Uterus (tissue), 4 donors: Measurements from ENCODE around the gene HPCA. TPM values are rescaled to one million over a fixed set of nuclear protein-coding genes. Genes with fewer than 3 reads are reported as not detected.

ENCODE experiments used
- DNase-seq, 2 donors: peaks; one replicate each; pipeline ENCODE4 v3.0.0-alpha.2; 2019 to 2020
- H3K27ac ChIP-seq, 2 donors: fragments of 200-600 bp; sonication (generic); 1 replicate in 1 of 2; 2 replicates in 1 of 2; pipeline ENCODE4 v1.5.1; 2016 to 2018
- H3K27me3 ChIP-seq, 2 donors: fragments of 200-600 bp; sonication (generic); one replicate each; pipeline ENCODE4 v1.5.1; 2018 to 2019; ENCODE audit warnings: control low read depth in 1 of 2
- H3K36me3 ChIP-seq, 2 donors: fragments of 200-600 bp; sonication (generic); one replicate each; pipeline ENCODE4 v1.5.1; 2019; ENCODE audit warnings: control low read depth in 1 of 2
- H3K4me1 ChIP-seq, 2 donors: fragments of 200-600 bp; sonication (generic); one replicate each; pipeline ENCODE4 v1.5.1; 2018 to 2019; ENCODE audit warnings: control low read depth in 1 of 2
- H3K4me3 ChIP-seq, 2 donors: fragments of 200-600 bp; sonication (generic); 1 replicate in 1 of 2; 2 replicates in 1 of 2; pipeline ENCODE4 v1.5.1; 2018 to 2019; ENCODE audit warnings: mild to moderate bottlenecking in 1 of 2
- H3K9me3 ChIP-seq, 2 donors: fragments of 200-600 bp; sonication (generic); one replicate each; pipeline ENCODE4 v1.5.1; 2019; ENCODE audit warnings: control low read depth in 1 of 2
- POLR2A ChIP-seq, 2 donors: fragments of 450-650 bp; IDR thresholded peaks; one replicate each; pipeline ENCODE4 v1.6.1; 2016; ENCODE audit warnings: antibody characterized with exemption in 2 of 2, mild to moderate bottlenecking in 1 of 2, moderate library complexity in 1 of 2
- intact Hi-C: fragments of 100-400 bp; cut with DNase I; formaldehyde crosslinking; loops from one replicate; pipeline ENCODE4 v1.15.1; 2023; ENCODE audit warnings: low total_unique reads
- total RNA-seq, 4 donors: library from RNA; depleted of rRNA in 3 of 4; stranded (reverse); fragments of >200 nt in 3 of 4; gene quantifications; one replicate each; pipeline versions ENCODE4 v1.1.0 to v1.2.4, GENCODE V29; 2014 to 2023
- TF ChIP-seq, protein P1 (sequence below), 4 experiments: fragments of 200-600 bp in 2 of 4; fragments of 450-650 bp in 2 of 4; sonication (generic) in 2 of 4; IDR thresholded peaks; one replicate each; pipeline ENCODE4 v1.5.1; 2016 to 2019; ENCODE audit warnings: antibody characterized with exemption in 4 of 4, mild to moderate bottlenecking in 2 of 4, moderate library complexity in 1 of 4
- donor health status: DM: yes; HTN: yes; CAD: no.

HPCA gene
- total RNA-seq, 4 donors from 2014 or later = 0.76 to 0.79 TPM; not detected in 2

DNA sequence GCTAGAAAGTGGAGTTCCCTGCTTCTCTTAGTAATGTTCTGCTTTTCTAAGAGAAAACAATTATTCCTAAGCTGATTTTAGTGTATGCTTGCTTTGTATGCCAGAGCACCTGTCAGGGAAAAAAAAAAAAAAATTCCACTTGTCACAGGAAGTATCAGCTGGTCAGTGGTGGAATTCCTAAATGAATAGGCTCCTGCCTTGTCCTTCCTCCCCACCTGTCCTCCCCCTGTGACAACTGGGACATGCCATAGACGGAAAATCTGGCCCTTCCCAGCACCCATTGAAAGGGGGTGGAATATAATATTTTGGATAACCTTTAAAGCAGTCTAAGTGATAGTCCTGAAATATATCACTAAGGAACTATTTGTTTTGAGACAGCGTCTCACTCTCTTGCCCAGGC is 26.4 kb upstream of the HPCA start:
- intact Hi-C loops = no loop called here
- no peak overlapping the region for H3K4me3 ChIP-seq
- no peaks in the 10 kb centered on the region for H3K4me1 ChIP-seq
- no peaks in the 10 kb centered on the region for H3K27me3 ChIP-seq
- H3K27ac ChIP-seq = no peak overlapping the region
- TF ChIP-seq, protein P1, sequence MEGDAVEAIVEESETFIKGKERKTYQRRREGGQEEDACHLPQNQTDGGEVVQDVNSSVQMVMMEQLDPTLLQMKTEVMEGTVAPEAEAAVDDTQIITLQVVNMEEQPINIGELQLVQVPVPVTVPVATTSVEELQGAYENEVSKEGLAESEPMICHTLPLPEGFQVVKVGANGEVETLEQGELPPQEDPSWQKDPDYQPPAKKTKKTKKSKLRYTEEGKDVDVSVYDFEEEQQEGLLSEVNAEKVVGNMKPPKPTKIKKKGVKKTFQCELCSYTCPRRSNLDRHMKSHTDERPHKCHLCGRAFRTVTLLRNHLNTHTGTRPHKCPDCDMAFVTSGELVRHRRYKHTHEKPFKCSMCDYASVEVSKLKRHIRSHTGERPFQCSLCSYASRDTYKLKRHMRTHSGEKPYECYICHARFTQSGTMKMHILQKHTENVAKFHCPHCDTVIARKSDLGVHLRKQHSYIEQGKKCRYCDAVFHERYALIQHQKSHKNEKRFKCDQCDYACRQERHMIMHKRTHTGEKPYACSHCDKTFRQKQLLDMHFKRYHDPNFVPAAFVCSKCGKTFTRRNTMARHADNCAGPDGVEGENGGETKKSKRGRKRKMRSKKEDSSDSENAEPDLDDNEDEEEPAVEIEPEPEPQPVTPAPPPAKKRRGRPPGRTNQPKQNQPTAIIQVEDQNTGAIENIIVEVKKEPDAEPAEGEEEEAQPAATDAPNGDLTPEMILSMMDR (IDR thresholded peaks at IDR 0.05) = no peak
- no peak for TF ChIP-seq POLR2A (IDR thresholded peaks at IDR 0.05)
- DNase-seq = no peak
- H3K36me3 ChIP-seq = no peaks in the 10 kb centered on the region
- H3K9me3 ChIP-seq = no peaks in the 10 kb centered on the region

DNA sequence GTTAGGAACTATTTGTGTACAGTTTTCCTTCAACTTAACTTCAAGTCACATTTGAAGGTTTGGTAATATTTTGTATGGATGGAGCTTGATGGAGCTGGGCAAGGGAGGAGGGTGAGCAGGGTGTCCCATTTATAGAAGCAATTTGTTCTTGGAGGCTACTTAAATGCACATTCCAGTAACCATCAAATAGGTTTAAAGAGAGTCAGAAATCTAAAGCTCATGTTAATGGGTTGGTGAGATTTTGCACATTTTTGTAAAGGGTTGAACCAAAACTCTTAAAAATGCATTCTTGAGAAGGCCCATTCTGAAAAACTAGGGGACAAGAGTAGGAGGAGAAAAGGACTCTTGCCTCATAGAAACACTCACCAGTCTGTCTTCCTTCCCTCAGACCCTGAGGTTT is 25.7 kb upstream of the HPCA start:
- no peaks in the 10 kb centered on the region for H3K4me1 ChIP-seq
- H3K9me3 ChIP-seq = no peaks in the 10 kb centered on the region
- H3K27me3 ChIP-seq = no peaks in the 10 kb centered on the region
- H3K36me3 ChIP-seq = no peaks in the 10 kb centered on the region
- DNase-seq = no peak
- no peak for TF ChIP-seq POLR2A (IDR thresholded peaks at IDR 0.05)
- TF ChIP-seq, protein P1 (IDR thresholded peaks at IDR 0.05) = no peak
- no peak overlapping the region for H3K27ac ChIP-seq
- no peak overlapping the region for H3K4me3 ChIP-seq
- intact Hi-C loops = no loop called here

DNA sequence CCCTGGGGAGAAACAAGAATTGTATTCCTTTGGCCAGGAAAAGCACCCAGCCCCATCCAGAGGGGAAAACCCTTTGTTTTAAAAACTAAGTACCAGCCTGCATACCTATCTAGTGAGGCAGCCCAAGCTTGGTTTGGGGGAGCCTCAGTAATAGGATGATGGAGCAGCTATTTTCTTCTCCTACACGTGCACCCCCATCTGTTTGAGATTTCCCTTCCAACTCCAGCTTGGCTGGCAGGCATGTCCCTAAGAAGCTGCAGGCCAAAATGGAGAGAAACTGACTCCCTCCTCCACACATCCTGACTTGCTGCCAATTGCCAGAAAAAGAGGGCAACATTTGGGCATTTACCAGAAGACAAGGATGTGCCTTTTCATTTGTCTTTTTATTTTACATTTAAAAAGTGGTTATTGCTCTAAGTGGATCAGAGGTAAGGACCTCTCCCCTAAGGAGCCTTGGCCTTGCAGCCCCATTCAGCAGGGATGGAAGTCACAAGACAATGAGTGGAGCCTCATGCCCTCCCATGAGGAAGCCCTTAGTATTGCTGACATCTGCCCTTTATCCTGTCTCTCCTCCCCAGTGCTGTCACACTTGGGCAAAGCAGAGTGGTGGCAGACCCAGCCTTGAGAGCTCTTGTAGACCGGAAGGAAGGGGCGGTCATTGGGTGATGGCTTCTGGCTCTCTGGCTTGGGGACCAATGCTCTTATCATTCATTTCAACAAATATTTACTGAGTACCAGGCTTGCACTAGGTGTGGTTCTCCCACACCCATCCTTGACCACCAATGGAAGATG is 24.2 kb upstream of the HPCA start:
- H3K36me3 ChIP-seq = no peaks in the 10 kb centered on the region
- no peaks in the 10 kb centered on the region for H3K27me3 ChIP-seq
- DNase-seq = no peak
- H3K4me3 ChIP-seq = no peak overlapping the region
- no peaks in the 10 kb centered on the region for H3K9me3 ChIP-seq
- no peaks in the 10 kb centered on the region for H3K4me1 ChIP-seq
- intact Hi-C loops = no loop called here
- no peak overlapping the region for H3K27ac ChIP-seq
- TF ChIP-seq, protein P1 (IDR thresholded peaks at IDR 0.05) = no peak
- TF ChIP-seq POLR2A (IDR thresholded peaks at IDR 0.05) = no peak

DNA sequence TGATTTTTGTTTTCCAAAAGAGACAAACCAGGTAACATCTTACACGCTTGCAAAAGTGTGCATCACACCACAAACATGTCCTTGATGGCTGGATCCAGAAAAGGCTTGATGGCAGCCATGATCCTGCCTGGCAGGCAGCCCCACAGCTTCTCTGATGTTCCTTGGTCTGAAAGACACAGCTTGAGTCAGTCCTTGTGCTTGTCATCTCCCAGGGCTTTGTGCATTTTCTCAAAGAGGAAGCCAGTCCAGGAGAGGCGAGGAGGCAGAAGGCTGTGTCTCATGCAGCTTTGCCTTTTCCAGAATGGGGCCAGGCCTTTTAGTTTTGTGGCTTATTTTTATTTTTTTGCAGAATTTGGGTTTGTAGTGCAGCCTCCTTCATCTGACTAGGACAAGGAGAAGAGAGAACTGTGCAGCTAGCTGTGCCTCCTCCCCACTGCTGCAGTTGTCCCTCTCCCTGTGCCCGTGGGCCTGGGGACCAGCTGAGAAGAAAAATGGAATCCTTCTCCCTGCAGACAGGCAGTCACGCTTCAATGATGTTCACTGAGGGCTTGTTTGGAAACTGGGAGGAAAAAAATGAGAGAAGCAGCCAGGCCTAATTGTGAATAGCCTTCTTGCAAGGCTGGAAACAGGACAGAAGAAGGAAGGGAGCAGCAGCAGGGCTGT is 22.9 kb upstream of the HPCA start:
- no peaks in the 10 kb centered on the region for H3K9me3 ChIP-seq
- H3K4me3 ChIP-seq = no peak overlapping the region
- intact Hi-C loops = no loop called here
- H3K36me3 ChIP-seq = no peaks in the 10 kb centered on the region
- no peaks in the 10 kb centered on the region for H3K27me3 ChIP-seq
- no peak for TF ChIP-seq POLR2A (IDR thresholded peaks at IDR 0.05)
- TF ChIP-seq, protein P1 (IDR thresholded peaks at IDR 0.05) = no peak
- no peaks in the 10 kb centered on the region for H3K4me1 ChIP-seq
- H3K27ac ChIP-seq = no peak overlapping the region
- DNase-seq = no peak

DNA sequence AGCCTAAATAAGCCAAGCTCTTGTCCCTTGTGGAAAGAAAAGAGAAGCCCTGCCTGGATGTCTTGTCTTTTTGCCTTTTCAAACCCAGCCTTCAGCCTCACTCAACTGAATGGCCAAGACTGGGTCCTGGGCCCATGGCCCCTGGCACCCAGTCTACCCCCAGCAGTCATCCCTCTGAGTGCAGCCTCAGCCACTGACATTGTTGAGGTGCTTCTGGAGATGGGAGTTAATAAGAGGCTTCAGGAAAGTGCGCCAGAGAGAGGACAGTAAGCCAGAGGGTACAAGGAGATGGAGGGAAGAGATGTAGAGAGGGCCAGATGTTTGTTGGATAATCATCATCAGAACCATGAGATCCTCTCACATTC is 22.4 kb upstream of the HPCA start:
- H3K36me3 ChIP-seq = no peaks in the 10 kb centered on the region
- no peaks in the 10 kb centered on the region for H3K27me3 ChIP-seq
- no peak overlapping the region for H3K27ac ChIP-seq
- no peak for TF ChIP-seq POLR2A (IDR thresholded peaks at IDR 0.05)
- TF ChIP-seq, protein P1 (IDR thresholded peaks at IDR 0.05) = no peak
- no peaks in the 10 kb centered on the region for H3K4me1 ChIP-seq
- DNase-seq = no peak
- H3K9me3 ChIP-seq = no peaks in the 10 kb centered on the region
- H3K4me3 ChIP-seq = no peak overlapping the region
- intact Hi-C loops = no loop called here
